ENCODE results near the gene UMAD1. TPM values are rescaled to one million over a fixed set of nuclear protein-coding genes. Genes with fewer than 3 reads are reported as not detected.

UMAD1 gene
- total and polyA plus RNA-seq, 7 donors: 8.7 to 51.1 (median 15.6) TPM

DNA sequence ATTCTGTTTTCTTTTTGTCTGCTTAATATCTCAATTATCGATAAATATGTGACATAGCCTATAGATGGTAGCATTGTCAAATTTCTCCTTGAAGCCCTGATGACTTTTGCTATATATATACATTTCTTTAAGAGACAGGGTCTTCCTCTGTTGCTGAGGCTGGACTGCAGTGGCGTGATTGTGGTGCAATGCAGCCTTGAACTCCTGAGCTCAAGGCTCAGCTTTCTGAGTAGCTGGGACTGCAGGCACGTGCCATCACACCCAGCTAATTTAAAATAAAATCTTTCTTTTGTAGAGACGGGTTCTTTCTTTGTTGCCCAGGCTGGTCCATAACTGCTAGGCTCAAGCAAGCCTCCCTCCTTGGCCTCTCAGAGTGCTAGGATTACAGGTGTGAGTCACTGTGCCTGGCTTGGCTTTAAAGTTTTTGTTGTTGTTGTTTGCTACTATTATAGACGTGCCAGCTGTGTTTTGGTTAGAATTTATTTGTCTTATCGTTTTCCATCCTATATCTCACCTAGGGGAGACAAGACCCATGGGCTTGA is 7.0 kb downstream of the UMAD1 start:
- TF ChIP-seq POLR2AphosphoS5 (IDR thresholded peaks at IDR 0.05) (no peak), POLR2A (IDR thresholded peaks at IDR 0.05) (no peak), EP300 (IDR thresholded peaks at IDR 0.05) (no peak)
- TF ChIP-seq, protein P1, sequence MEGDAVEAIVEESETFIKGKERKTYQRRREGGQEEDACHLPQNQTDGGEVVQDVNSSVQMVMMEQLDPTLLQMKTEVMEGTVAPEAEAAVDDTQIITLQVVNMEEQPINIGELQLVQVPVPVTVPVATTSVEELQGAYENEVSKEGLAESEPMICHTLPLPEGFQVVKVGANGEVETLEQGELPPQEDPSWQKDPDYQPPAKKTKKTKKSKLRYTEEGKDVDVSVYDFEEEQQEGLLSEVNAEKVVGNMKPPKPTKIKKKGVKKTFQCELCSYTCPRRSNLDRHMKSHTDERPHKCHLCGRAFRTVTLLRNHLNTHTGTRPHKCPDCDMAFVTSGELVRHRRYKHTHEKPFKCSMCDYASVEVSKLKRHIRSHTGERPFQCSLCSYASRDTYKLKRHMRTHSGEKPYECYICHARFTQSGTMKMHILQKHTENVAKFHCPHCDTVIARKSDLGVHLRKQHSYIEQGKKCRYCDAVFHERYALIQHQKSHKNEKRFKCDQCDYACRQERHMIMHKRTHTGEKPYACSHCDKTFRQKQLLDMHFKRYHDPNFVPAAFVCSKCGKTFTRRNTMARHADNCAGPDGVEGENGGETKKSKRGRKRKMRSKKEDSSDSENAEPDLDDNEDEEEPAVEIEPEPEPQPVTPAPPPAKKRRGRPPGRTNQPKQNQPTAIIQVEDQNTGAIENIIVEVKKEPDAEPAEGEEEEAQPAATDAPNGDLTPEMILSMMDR (IDR thresholded peaks at IDR 0.05): no peak
- Histone ChIP-seq H3K4me1 (peaks cover 0 to under 1% (median 0%) of the 10 kb centered on the region in 4 donors), H3K27me3 (no peaks in the 10 kb centered on the region), H3K36me3 (no peaks in the 10 kb centered on the region), H3K27ac (no peak overlapping the region), H3K4me3 (no peak overlapping the region), H3K9me3 (no peaks in the 10 kb centered on the region)
- DNase-seq: no peak
- intact Hi-C loops (cut with DNase I): loop anchor here (10.0 kb wide), 2 partner anchors 317 to 463 kb away; partner anchors contain the start of genes C1GALT1 and GLCCI1
- 70 to 74% methylated on average over 6 of the region's 6 CpGs for WGBS, 2 donors

DNA sequence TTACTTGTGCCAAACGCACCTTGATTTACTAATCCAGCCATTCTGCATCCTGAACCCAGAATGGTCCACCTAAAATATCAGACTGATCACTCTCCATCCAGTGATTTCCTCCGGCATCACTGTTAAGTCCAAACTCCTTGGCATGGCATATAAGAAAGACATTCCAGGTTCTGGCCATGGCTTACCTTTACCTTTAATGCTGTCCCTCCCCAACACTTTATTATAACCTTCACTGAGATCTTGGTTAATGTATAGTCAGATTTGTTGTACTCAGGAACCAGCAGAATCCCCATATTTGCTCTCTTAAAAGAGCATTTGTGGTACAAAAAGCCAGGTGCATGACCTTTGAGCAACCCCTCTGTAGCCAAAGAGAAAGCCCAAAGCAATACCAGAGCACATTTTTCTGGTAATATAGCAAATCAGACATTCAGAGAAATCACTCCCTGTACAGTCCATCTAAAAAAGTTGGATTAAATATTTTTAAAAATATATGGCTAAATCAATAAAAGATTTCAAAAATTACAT is 10.2 kb downstream of the UMAD1 start:
- TF ChIP-seq EP300 (IDR thresholded peaks at IDR 0.05) (no peak), POLR2AphosphoS5 (IDR thresholded peaks at IDR 0.05) (no peak), POLR2A (IDR thresholded peaks at IDR 0.05) (no peak)
- TF ChIP-seq, protein P1 (IDR thresholded peaks at IDR 0.05): no peak
- H3K4me1 ChIP-seq: peaks cover 0 to 4% (median 0%) of the 10 kb centered on the region in 4 donors
- no peaks in the 10 kb centered on the region for H3K9me3 ChIP-seq

DNA sequence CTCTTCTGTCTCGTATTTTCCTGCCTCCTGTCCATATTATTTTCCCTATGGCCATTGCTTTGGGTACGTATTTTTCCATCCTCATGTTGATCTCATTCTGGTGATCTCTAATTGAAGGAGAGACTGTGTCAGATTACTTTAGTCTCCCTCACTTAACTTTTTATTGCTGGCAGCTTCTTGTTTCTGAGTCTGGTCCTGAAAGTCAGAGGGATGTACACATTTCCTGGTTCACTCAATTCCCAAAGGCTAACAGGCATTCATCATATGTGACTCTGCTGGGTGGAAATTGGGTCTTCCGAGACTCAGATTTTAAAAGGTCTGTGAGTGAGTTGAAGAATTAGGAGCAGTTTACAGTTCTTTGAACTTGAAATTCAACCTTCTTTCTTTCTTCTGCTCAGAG is 10.9 kb downstream of the UMAD1 start:
- Histone ChIP-seq H3K27ac (no peak overlapping the region), H3K27me3 (no peaks in the 10 kb centered on the region), H3K4me1 (peaks cover 0 to 4% (median 0%) of the 10 kb centered on the region in 4 donors), H3K36me3 (no peaks in the 10 kb centered on the region), H3K9me3 (no peaks in the 10 kb centered on the region), H3K4me3 (no peak overlapping the region)
- intact Hi-C loops (cut with DNase I): no loop called here
- DNase-seq: no peak
- 53 to 76% methylated on average over 3 of the region's 3 CpGs for WGBS, 2 donors
- TF ChIP-seq POLR2AphosphoS5 (IDR thresholded peaks at IDR 0.05): no peak
- TF ChIP-seq POLR2A (IDR thresholded peaks at IDR 0.05): no peak
- TF ChIP-seq EP300 (IDR thresholded peaks at IDR 0.05): no peak
- TF ChIP-seq, protein P1 (IDR thresholded peaks at IDR 0.05): no peak

More for the DNA sequence above, 10.2 kb downstream of the UMAD1 start:
- no peak overlapping the region for H3K4me3 ChIP-seq
- no peak overlapping the region for H3K27ac ChIP-seq
- H3K36me3 ChIP-seq: no peaks in the 10 kb centered on the region
- DNase-seq: no peak
- WGBS, 2 donors: 35 to 84% methylated on average over 2 of the region's 2 CpGs
- no peaks in the 10 kb centered on the region for H3K27me3 ChIP-seq
- intact Hi-C loops (cut with DNase I): no loop called here

DNA sequence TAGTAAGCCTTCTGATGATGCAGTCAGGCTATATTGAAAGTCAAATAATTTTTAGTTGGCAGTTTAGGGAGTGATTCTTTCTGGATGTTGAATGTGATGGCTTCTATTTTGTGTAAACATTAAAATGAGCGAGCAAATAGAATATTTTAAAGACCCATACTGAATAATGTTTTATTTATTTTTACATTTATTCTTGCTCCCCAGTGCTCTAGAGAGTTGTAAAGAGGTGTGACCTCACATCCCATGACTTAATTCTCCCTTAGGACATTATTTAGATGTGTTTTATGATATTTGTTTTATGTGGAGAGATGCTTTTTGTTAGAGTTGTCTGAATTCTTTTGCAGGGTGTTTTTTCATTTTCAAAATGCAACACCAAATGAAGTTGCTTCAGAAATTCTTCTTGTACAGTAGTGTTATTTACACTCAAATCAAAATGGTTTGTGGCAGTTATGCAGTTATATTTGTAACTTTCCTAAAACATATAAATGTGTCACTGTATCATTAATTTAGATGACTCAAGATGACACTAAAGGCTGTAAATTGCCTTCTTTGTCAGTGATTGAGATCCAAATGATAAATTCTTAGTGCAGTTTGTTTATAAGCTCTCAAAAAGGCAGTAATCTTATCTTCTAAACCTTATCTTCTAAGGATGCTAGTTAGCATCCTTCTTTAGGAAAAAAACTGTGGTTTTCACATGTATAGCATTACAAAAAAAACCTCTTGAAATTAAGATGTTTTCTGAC is 12.4 kb downstream of the UMAD1 start:
- no peak for TF ChIP-seq POLR2A (IDR thresholded peaks at IDR 0.05)
- Histone ChIP-seq H3K4me3 (no peak overlapping the region), H3K9me3 (no peaks in the 10 kb centered on the region), H3K36me3 (no peaks in the 10 kb centered on the region), H3K27me3 (no peaks in the 10 kb centered on the region), H3K4me1 (peaks cover 0 to 4% (median 0%) of the 10 kb centered on the region in 4 donors), H3K27ac (no peak overlapping the region)
- DNase-seq: no peak
- intact Hi-C loops (cut with DNase I): no loop called here
- WGBS, 2 donors: 24 to 67% methylated on average over 1 of the region's 1 CpG

DNA sequence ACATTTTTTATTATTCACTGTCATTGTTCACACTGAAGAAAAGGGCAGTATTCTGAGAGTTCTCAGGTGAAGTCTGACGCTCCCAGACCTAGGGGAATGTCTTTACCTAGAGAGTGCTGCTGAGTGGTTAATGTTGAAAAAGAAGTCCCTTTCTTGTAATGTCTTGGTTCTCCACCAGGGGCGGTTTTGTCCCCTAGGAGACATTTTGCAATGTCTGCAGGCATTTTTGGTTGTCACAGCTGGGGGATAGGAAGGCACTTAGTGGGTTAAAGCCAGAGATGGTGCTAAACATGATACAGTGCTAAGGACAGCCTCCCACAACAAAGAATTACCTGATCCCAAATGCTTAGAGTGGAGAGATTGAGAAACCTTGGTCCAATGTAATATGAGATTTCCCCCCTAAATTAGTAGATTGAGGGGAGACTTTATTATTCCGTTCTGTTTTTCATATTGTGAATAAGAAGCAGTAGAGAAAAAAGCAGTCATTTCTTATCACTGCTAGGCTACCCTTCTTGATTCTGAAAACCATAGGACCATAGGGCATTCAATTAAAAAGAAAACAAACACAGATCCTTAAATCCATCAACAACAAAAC is 13.1 kb downstream of the UMAD1 start:
- 82 to 84% methylated on average over 3 of the region's 3 CpGs for WGBS, 2 donors
- no peaks in the 10 kb centered on the region for H3K27me3 ChIP-seq
- no peak overlapping the region for H3K27ac ChIP-seq
- H3K4me1 ChIP-seq: peaks cover 0 to 4% (median 0%) of the 10 kb centered on the region in 4 donors
- H3K4me3 ChIP-seq: no peak overlapping the region
- H3K36me3 ChIP-seq: no peaks in the 10 kb centered on the region
- intact Hi-C loops (cut with DNase I): no loop called here
- no peak for DNase-seq
- no peaks in the 10 kb centered on the region for H3K9me3 ChIP-seq
- TF ChIP-seq POLR2A (IDR thresholded peaks at IDR 0.05): no peak
- TF ChIP-seq, protein P1 (IDR thresholded peaks at IDR 0.05): peak in 1 of 4 experiments; percentile 28

All from sigmoid colon (tissue), 7 donors.